Measurements from ENCODE around the gene HAUS5. TPM values are rescaled to one million over a fixed set of nuclear protein-coding genes. Genes with fewer than 3 reads are reported as not detected.
A peak's percentile ranks its signal among the peaks of the same experiment; 100 is the strongest.

The HAUS5 gene
- total and polyA plus RNA-seq, 10 donors = 10.3 to 24.4 (median 18.6) TPM

GRCh38 chr19:35565016-35565856, 47.3 kb upstream of the HAUS5 start:
- no peaks in the 10 kb centered on the region for H3K36me3 ChIP-seq
- no peaks in the 10 kb centered on the region for H3K4me1 ChIP-seq
- intact Hi-C loops (cut with DNase I; ENCODE audit: low total_unique reads) = no loop called here
- 66 to 84% (median 79%) methylated on average over 6 to 12 of the region's 12 CpGs for WGBS, 5 donors
- no peaks in the 10 kb centered on the region for H3K9me3 ChIP-seq
- H3K27ac ChIP-seq = no peak overlapping the region
- no peak for TF ChIP-seq POLR2A (IDR thresholded peaks at IDR 0.05)
- TF ChIP-seq CTCF (IDR thresholded peaks at IDR 0.05 in 8 of 11, conservative IDR thresholded peaks at IDR 0.05 in 3 of 11) = no peak
- no peak for TF ChIP-seq POLR2AphosphoS5 (IDR thresholded peaks at IDR 0.05)
- DNase-seq = peak; percentile 48
- H3K4me3 ChIP-seq = no peak overlapping the region
- peaks cover 0 to 63% (median 14%) of the 10 kb centered on the region in 7 donors for H3K27me3 ChIP-seq (replicated peaks in 1 of 7)

GRCh38 chr19:35566738-35567137, 45.8 kb upstream of the HAUS5 start:
- 80 to 88% (median 82%) methylated on average over 7 of the region's 7 CpGs for WGBS, 5 donors
- no peaks in the 10 kb centered on the region for H3K9me3 ChIP-seq
- no peaks in the 10 kb centered on the region for H3K36me3 ChIP-seq
- no peak for TF ChIP-seq POLR2A (IDR thresholded peaks at IDR 0.05)
- intact Hi-C loops (cut with DNase I; ENCODE audit: low total_unique reads) = no loop called here
- H3K4me1 ChIP-seq = no peaks in the 10 kb centered on the region
- DNase-seq = no peak
- H3K27ac ChIP-seq = no peak overlapping the region
- peaks cover 0 to 60% (median 16%) of the 10 kb centered on the region in 7 donors for H3K27me3 ChIP-seq (replicated peaks in 1 of 7)
- no peak overlapping the region for H3K4me3 ChIP-seq

- H3K36me3 ChIP-seq = no peaks in the 10 kb centered on the region
- 44 to 73% (median 59%) methylated on average over 2 to 5 of the region's 5 CpGs for WGBS, 5 donors
- no peaks in the 10 kb centered on the region for H3K4me1 ChIP-seq
- no peak for DNase-seq
- intact Hi-C loops (cut with DNase I; ENCODE audit: low total_unique reads) = no loop called here
- no peak overlapping the region for H3K27ac ChIP-seq
- H3K9me3 ChIP-seq = peaks cover 0 to 9% (median 3%) of the 10 kb centered on the region in 8 donors
- H3K27me3 ChIP-seq (replicated peaks in 1 of 7) = peaks cover 0 to 38% (median 11%) of the 10 kb centered on the region in 7 donors
- no peak overlapping the region for H3K4me3 ChIP-seq
- TF ChIP-seq CTCF (IDR thresholded peaks at IDR 0.05 in 8 of 11, conservative IDR thresholded peaks at IDR 0.05 in 3 of 11) (no peak), POLR2A (IDR thresholded peaks at IDR 0.05) (no peak), POLR2AphosphoS5 (IDR thresholded peaks at IDR 0.05) (no peak)
These were observed 43.2 kb upstream of the HAUS5 start for GRCh38 chr19:35569281-35569781.

- Histone ChIP-seq H3K36me3 (no peaks in the 10 kb centered on the region), H3K4me1 (no peaks in the 10 kb centered on the region), H3K9me3 (peaks cover 5 to 30% (median 21%) of the 10 kb centered on the region in 8 donors), H3K27me3 (replicated peaks in 1 of 7) (peaks cover 0 to 28% (median 0%) of the 10 kb centered on the region in 7 donors), H3K27ac (no peak overlapping the region), H3K4me3 (no peak overlapping the region)
- TF ChIP-seq CTCF (IDR thresholded peaks at IDR 0.05 in 8 of 11, conservative IDR thresholded peaks at IDR 0.05 in 3 of 11) = no peak
- TF ChIP-seq POLR2AphosphoS5 (IDR thresholded peaks at IDR 0.05) = no peak
- TF ChIP-seq POLR2A (IDR thresholded peaks at IDR 0.05) = no peak
- intact Hi-C loops (cut with DNase I; ENCODE audit: low total_unique reads) = no loop called here
- DNase-seq = no peak
- WGBS, 5 donors = 88 to 100% (median 93%) methylated on average over 1 of the region's 1 CpG
These were observed 41.0 kb upstream of the HAUS5 start for GRCh38 chr19:35571406-35571965.
